HCT116 (cell line): ENCODE results near the gene BCAR3.

ENCODE experiments used
- CTCF ChIP-seq, 3 experiments: fragments of 200-600 bp in 1 of 3; sonication (generic) in 1 of 3; IDR thresholded peaks in 2 of 3; conservative IDR thresholded peaks in 1 of 3; 2 replicates each; pipeline ENCODE4 v1.5.1; 2012 to 2017; ENCODE audit warnings: low read depth in 2 of 3, low read length in 2 of 3, antibody characterized with exemption in 1 of 3, borderline replicate concordance in 1 of 3, control low read depth in 1 of 3, mild to moderate bottlenecking in 1 of 3, mixed read lengths in 1 of 3, mixed run types in 1 of 3, moderate library complexity in 1 of 3; ENCODE audit not compliant: insufficient read depth in 1 of 3
- EGR1 ChIP-seq: IDR thresholded peaks from 2 replicates; pipeline ENCODE4 v1.6.1; 2012; ENCODE audit warnings: low read depth
- EZH2 ChIP-seq: fragments of 200-600 bp; sonication (generic); IDR thresholded peaks from 2 replicates; pipeline ENCODE4 v1.6.1; 2017; ENCODE audit warnings: antibody characterized with exemption, mixed run types
- JUND ChIP-seq: IDR thresholded peaks from 2 replicates; pipeline ENCODE4 v1.6.1; 2012
- POLR2A ChIP-seq: IDR thresholded peaks from 2 replicates; pipeline ENCODE4 v1.7.0; 2011; ENCODE audit warnings: borderline replicate concordance; ENCODE audit not compliant: insufficient read depth, insufficient read length; ENCODE audit errors: extremely low read depth
- REST ChIP-seq: IDR thresholded peaks from 2 replicates; pipeline ENCODE4 v1.6.1; 2012; ENCODE audit warnings: low read depth
- ZFX ChIP-seq: fragments of 450-650 bp; IDR thresholded peaks from 2 replicates; pipeline ENCODE4 v1.6.1; 2017

DNA sequence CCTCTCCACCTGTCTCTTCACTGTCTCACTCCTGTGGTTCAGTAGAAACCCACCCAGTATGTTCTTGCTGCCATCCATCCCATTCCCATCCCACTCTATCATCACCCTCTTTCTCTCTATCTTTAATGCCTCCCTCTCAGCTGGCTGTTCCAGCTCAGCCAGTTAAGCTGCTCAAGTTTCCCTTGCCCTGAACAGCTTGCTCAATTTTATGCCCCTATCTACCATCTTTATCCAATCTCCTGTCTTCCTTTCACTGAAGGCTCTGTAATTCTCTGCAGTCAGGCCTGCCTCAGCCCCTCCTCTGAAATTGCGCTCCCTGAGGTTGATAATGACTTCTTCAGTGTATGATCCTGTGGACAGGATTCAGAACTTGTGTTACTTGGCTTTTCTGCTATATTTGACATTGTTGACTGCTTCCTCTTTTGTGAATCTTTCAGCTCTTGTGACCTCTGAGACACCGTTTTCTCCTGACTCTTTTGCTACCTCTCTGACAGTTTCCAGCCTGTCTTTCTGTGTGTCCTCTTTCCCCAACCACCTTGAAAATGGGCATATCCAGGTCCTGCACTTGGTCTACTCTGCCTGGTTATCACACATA is 13.9 kb upstream of the BCAR3 start:
- TF ChIP-seq EGR1 (no peak), CTCF (IDR thresholded peaks at IDR 0.05 in 2 of 3, conservative IDR thresholded peaks at IDR 0.05 in 1 of 3; ENCODE audit: borderline replicate concordance in 1 of 3, insufficient read depth in 1 of 3, low read depth in 2 of 3, low read length in 2 of 3) (no peak), JUND (no peak), ZFX (no peak), POLR2A (no peak), EZH2 (no peak), REST (no peak)
